ENCODE measurements around the gene GSTT2.

Gene GSTT2

DNA sequence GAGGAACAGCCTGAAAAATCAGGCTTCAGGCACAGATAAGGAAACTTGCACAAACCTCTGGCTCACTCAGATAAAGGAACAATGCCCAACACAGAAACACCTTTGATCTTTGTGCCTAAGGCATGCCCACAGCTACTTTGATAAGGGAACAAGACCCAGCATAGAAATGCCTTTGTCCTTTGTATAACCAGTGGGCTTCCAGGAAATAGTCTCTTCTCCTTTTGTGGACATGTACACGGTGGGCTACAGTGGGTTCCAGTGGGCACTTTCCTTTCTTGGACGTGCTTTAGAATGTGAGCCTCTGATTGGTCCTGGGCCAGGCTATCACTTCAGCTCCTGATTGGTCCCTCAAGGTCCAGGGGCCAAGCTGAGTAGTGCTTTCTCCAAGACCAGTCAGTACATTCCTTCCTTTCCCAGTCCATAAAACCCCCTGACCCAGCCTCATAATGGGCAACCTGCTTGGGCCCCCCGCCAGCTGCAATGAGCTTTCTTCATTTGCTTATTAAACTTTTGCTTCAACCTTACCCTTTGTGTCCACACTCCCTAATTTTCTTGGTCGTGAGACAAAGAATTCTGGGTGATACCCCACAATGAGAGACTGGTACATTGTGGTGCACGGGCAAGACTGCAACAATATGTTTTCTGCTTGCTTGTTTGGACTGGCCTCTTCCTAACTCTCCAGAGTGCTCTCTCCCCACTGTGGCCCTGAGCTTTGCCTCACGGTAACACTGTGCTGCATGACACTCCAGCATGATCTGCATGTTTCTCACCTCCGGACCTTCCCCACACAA, 29.5 kb downstream of the GSTT2 start:
- DNase-seq: no peak

- no peak for DNase-seq
Measured at GRCh38 chr22:24010018-24010391, 30.1 kb downstream of the GSTT2 start.

GRCh38 chr22:24011735-24012068, 31.8 kb downstream of the GSTT2 start:
- DNase-seq: no peak

DNA sequence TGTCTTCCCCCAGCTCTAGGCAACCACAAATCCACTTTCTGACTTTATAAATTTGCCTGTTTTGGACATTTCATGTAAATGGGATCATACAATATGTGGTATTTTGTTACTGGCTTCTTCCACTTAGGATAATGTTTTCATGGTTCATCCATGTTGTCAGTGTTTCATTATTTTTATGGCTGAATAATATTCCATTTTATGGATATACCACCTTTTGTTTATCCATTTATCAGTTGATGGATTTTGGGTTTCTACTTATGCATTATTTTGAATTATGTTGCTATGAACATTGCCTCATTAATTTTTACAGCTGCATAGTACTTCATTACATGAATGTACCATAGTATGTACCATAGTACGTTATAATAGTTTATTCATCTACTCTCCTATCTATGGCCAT, 36.2 kb downstream of the GSTT2 start:
- DNase-seq: no peak

DNA sequence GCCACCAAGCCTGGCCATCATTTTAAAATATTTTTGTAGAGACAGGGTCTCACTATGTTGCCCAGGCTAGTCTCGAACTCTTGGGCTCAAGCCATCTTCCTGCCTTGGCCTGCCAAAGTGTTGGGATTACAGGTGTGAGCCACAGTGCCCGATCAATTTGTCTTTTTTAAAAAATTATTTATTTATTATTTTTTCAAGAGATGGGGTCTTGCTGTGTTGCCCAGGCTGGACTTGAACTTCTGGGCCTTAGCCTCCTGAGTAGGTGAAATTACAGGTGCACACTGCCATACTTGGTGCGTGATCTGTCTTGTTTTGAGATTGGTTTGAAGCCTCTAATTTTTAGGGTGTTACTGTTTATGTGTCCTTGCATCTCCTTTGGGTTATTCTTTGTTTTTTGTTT, 41.4 kb downstream of the GSTT2 start:
- no peak for DNase-seq

DNA sequence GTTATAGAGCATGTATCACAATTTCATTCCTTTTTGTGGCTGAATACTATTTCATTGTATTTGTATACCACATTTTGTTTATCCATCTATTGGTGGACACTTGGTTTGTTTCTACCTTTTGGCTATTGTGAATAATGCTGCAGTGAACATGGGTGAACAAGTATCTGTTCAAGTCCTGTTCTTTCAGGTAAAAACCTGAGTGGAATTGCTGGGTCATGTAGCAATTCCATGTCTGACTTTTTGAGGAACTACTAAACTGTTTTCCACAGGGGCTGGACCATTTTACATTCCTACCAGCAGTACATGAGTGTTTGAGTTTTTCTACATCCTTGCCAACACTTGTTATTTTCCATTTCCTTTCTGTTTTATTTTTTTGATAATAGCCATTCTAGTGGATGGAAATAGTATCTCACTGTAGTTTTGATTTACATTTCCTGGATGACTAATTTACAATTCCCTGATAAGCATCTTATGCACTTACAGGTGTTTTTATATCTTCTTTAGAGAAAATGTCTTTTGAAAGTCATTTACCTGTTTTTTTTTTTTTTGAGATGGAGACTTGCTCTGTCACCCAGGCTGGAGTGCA, 43.4 kb downstream of the GSTT2 start:
- no peak for DNase-seq

GRCh38 chr22:24024354-24024753, 44.4 kb downstream of the GSTT2 start:
- DNase-seq: no peak

DNA sequence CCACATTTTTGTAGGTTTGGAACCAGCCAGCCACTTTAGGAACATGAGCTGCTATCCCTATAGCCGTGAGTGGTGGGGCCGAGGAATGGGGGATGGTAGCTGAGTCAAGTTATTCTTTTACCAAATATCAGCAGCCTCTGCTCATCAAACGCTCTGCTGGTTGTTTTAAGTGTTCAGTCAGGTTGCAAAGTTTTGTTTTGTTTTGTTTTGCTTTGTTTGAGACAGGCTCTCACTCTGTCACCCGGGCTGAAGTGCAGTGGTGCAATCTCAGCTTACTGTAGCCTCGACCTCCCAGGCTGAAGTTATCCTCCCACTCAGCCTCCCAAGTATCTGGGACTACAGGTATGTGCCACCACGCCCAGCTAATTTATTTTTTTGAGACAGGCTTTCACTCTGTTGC, 45.5 kb downstream of the GSTT2 start:
- DNase-seq: no peak

- no peak for DNase-seq
Measured at GRCh38 chr22:24026056-24026455, 46.1 kb downstream of the GSTT2 start.

GRCh38 chr22:24026733-24027132, 46.8 kb downstream of the GSTT2 start:
- no peak for DNase-seq

DNA sequence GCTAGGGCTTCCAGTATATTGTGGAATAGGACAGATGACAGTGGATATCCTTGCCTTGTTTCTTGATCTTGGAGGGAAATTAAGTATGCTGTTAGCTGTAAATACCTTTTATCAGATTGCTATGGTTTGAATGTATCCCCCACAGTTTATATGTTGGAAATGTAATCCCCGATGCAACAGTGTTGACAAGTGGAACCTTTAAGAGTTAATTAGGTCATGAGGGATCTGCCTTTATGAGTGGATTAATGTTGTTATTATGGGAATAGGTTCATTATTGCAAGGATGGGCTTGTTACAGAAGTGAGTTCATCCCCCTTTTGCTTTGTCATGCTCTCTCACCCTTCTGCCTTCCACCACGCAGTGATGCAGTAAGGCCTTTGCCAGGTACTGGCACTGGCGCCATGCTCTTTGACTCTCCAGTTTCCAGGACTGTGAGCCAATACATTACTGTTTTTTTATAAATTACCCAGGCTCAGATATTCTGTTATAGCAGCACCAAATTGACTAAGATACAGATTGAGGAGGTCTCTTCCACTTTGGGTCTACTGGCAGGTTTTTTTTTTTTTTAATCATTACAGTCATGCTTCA, 47.5 kb downstream of the GSTT2 start:
- no peak for DNase-seq

DNA sequence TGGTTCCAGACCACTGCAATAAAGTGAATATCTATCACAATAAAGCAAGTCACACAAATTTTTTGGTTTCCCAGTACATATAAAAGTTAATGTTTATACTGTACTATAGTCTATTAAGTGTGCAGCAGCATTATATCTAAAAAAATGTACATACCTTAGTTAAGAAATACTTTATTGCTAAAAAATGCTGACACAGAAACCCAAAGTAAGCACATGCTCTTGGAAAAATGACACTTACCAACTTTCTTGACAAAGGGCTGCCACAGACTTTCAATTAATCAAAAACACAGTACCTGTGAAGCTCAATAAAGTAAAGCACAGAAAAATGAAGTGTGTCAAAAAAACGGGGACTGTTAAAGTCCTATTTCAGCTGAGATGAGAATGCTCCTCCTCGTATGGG, 48.1 kb downstream of the GSTT2 start:
- DNase-seq: no peak

DNA sequence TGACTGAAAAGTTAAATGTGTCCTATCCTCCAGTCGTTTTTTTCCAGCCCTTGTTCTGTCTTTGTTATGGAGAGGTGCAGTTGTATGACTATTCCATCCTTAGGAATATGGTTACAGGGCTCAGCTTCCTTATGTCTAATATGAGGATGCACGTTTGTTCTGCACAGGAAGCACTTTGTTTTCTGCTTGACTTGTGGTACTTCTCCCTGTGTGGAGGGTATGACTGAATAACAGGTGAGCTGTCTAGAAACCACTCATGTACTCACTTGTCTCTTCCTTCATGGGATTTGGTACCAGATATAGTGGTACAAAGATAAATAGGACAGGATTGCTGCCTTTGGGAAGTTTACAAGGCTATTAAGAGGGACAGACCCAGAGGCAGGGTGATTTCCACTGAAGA, 48.6 kb downstream of the GSTT2 start:
- no peak for DNase-seq

GRCh38 chr22:24029304-24029703, 49.4 kb downstream of the GSTT2 start:
- no peak for DNase-seq

DNA sequence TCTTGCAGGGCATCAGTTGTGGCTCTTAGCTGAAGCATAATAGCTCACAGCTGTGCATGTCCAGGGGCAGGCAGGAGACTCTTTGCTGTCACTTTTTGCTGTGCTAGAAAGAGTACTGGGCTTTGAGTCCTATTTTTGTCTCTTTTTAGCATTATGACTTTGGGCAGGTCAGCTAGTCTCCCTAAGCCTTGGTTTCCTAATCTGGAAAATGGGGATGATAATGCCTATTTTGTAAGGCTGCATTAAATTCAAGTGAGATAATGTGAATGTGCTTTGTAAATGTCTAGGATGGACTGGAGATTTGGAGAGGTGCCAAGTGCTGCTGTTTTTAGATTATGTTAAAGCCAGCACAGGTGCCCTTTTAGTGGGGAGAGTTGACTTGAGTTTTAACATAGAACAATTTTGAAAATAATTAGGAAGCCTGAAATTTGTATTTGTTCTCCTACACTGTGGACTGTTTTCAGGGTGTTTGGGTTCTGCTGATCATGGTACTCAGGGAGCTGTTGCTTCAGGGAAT, 50.3 kb downstream of the GSTT2 start:
- DNase-seq: no peak
